PC-3 (cell line): ENCODE results near the gene PLA2G3. TPM values are rescaled to one million over a fixed set of nuclear protein-coding genes. Genes with fewer than 3 reads are reported as not detected.

Source experiments
- ATAC-seq: fragments of 200-7000 bp; cut with Tn5 transposase; 2 replicates; pipeline ENCODE4 v1.9.1; 2020; ENCODE audit warnings: mild to moderate bottlenecking, moderate library complexity
- BruUV-seq: library from RNA; stranded (reverse); fragments of 400-500 nt; replicated peaks from 2 replicates; lab custom pipeline; 2021; lab: Mats Ljungman, UMichigan
- CTCF ChIA-PET: fragments of 300-600 bp; sonication (Branson Sonifier 250); formaldehyde crosslinking; loops from one replicate; lab custom pipeline; 2022; ENCODE audit warnings: antibody characterized with exemption; lab: Charles Lee
- POLR2A ChIA-PET: fragments of 300-600 bp; sonication (Branson Sonifier 250); formaldehyde crosslinking; loops from one replicate; lab custom pipeline; 2022; ENCODE audit warnings: antibody characterized with exemption; ENCODE audit not compliant: unreplicated experiment; lab: Charles Lee
- DNase-seq: peaks from one replicate; pipeline ENCODE4 v3.0.0-alpha.2; 2015
- H2AFZ ChIP-seq: fragments of 300-600 bp; sonication (generic); 2 replicates; pipeline ENCODE4 v1.6.0; 2016; ENCODE audit warnings: antibody characterized with exemption, low read length
- H3F3A ChIP-seq: fragments of 300-600 bp; sonication (generic); one replicate; pipeline ENCODE4 v1.6.0; 2017; ENCODE audit warnings: antibody characterized with exemption, low read length, control low read depth, mild to moderate bottlenecking; ENCODE audit not compliant: unreplicated experiment
- H3K27ac ChIP-seq: fragments of 300-600 bp; sonication (generic); 2 replicates; pipeline ENCODE4 v1.5.1; 2016; ENCODE audit warnings: mild to moderate bottlenecking, low read length
- H3K27me3 ChIP-seq: fragments of 300-600 bp; sonication (generic); 2 replicates; pipeline ENCODE4 v1.6.1; 2016; ENCODE audit warnings: low read length, mixed read lengths
- H3K36me3 ChIP-seq: fragments of 300-600 bp; sonication (generic); 2 replicates; pipeline ENCODE4 v1.6.1; 2016; ENCODE audit warnings: low read depth, mixed run types, low read length, mixed read lengths
- H3K4me1 ChIP-seq: fragments of 300-600 bp; sonication (generic); 2 replicates; pipeline ENCODE4 v1.5.1; 2016; ENCODE audit warnings: low read length; ENCODE audit not compliant: insufficient read depth
- H3K4me2 ChIP-seq: fragments of 300-600 bp; sonication (generic); 2 replicates; pipeline ENCODE4 v1.6.0; 2016; ENCODE audit warnings: low read length
- H3K4me3 ChIP-seq: fragments of 300-600 bp; sonication (generic); 2 replicates; pipeline ENCODE4 v1.5.1; 2016; ENCODE audit warnings: mild to moderate bottlenecking, low read length, mixed read lengths
- H3K79me2 ChIP-seq: fragments of 300-600 bp; sonication (generic); 2 replicates; pipeline ENCODE4 v1.6.1; 2017; ENCODE audit warnings: low read length, mixed read lengths
- H3K9ac ChIP-seq: fragments of 300-600 bp; sonication (generic); 2 replicates; pipeline ENCODE4 v1.6.0; 2016; ENCODE audit warnings: mild to moderate bottlenecking, low read length
- H3K9me2 ChIP-seq: fragments of 300-600 bp; sonication (generic); replicated peaks from 2 replicates; pipeline ENCODE4 v1.6.1; 2016; ENCODE audit warnings: mixed run types, low read length, mixed read lengths
- H3K9me3 ChIP-seq: fragments of 300-600 bp; sonication (generic); 2 replicates; pipeline ENCODE4 v1.6.1; 2016; ENCODE audit warnings: low read length, mixed read lengths
- H4K20me1 ChIP-seq: fragments of 300-600 bp; sonication (generic); 2 replicates; pipeline ENCODE4 v1.6.1; 2016; ENCODE audit warnings: low read length, mixed read lengths
- CTCF ChIP-seq: fragments of 300-600 bp; sonication (generic); conservative IDR thresholded peaks from 2 replicates; pipeline ENCODE4 v1.5.1; 2017; ENCODE audit warnings: antibody characterized with exemption, low read depth, mild to moderate bottlenecking, low read length
- EZH2 ChIP-seq: fragments of 300-600 bp; sonication (generic); IDR thresholded peaks from one replicate; pipeline ENCODE4 v1.6.1; 2017; ENCODE audit warnings: antibody characterized with exemption, mild to moderate bottlenecking, low read length; ENCODE audit not compliant: unreplicated experiment
- EZH2phosphoT487 ChIP-seq: fragments of 300-600 bp; sonication (generic); IDR thresholded peaks from 2 replicates; pipeline ENCODE4 v1.6.1; 2018; ENCODE audit warnings: mild to moderate bottlenecking, antibody characterized with exemption, low read length, borderline replicate concordance
- intact Hi-C: fragments of 100-400 bp; cut with micrococcal nuclease; formaldehyde crosslinking; loops from 2 replicates; pipeline ENCODE4 v1.9.0; 2023
- total RNA-seq: library from RNA; depleted of rRNA; stranded (reverse); fragments of >200 nt; gene quantifications from 2 replicates; pipeline ENCODE4 v1.2.3, GENCODE V29; 2014

PLA2G3 gene
- total RNA-seq, 1 experiment from 2014 or later: not detected

GRCh38 chr22:31089160-31090100 lies 50.9 kb downstream of the PLA2G3 start:
- Histone ChIP-seq H3K27me3 (no peaks in the 10 kb centered on the region), H3K4me1 (peaks cover 9% of the 10 kb centered on the region), H3F3A (no peaks in the 10 kb centered on the region), H3K4me3 (no peak overlapping the region), H3K36me3 (peaks cover 26% of the 10 kb centered on the region), H4K20me1 (peaks cover 7% of the 10 kb centered on the region; the same call in 1 of the 2 replicates), H3K79me2 (peaks cover 25% of the 10 kb centered on the region), H3K9me3 (no peaks in the 10 kb centered on the region), H3K27ac (no peak overlapping the region), H3K4me2 (no peak overlapping the region), H2AFZ (no peak overlapping the region), H3K9me2 (no peaks in the 10 kb centered on the region), H3K9ac (no peak overlapping the region)
- intact Hi-C loops: no loop called here
- CTCF ChIA-PET: interaction anchor here (0.5 kb wide), 1 partner anchor 18 kb away, joined by 5 read pairs; the partner anchor contains the start of gene SELENOM
- POLR2A ChIA-PET: no interaction called here
- ATAC-seq (no peak), DNase-seq (no peak)
- no TSS peak for BruUV-seq
- TF ChIP-seq EZH2 (no peak), CTCF (peak; percentile 64), EZH2phosphoT487 (no peak)

DNA sequence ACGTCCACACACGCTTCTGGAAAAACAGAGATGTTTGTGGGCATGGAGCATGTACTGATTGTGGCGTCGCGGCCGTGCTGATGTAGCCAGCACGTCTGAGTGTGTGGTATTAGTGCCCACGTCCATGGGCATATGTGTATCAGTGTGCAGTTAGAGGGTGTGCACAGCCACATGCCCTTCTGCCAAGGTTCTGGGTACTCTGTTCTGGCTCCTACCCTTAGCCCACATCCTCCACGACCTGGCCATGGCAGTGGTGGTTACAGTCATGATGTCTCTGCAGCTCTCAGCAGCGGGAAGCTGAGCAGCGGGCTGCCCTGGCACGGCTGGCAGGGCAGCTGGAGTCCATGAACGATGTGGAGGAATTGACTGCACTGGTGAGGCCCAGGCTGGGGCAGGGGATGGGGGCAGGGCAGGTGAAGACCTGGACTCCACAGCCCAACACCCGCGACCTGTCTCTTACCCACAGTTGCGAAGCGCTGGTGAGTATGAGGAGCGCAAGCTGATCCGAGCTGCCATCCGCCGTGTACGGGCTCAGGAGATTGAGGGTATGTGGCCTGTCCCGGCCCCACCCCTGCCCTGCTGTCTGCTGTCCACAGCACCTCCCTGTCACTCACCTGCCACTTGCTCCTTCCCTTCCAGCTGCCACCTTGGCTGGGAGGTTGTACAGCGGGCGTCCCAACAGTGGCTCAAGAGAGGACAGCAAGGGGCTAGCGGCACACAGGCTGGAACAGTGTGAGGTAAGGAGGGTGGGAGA lies 51.9 kb downstream of the PLA2G3 start:
- ATAC-seq: no peak
- Histone ChIP-seq H3K9me3 (no peaks in the 10 kb centered on the region), H3K79me2 (peaks cover 35% of the 10 kb centered on the region), H3K27me3 (no peaks in the 10 kb centered on the region), H3K4me1 (peaks cover 19% of the 10 kb centered on the region), H3K4me3 (no peak overlapping the region), H4K20me1 (peaks cover 9% of the 10 kb centered on the region; the same call in 1 of the 2 replicates), H3F3A (no peaks in the 10 kb centered on the region), H3K9ac (no peak overlapping the region), H3K4me2 (no peak overlapping the region), H2AFZ (no peak overlapping the region), H3K36me3 (peaks cover 35% of the 10 kb centered on the region), H3K9me2 (no peaks in the 10 kb centered on the region), H3K27ac (no peak overlapping the region)
- intact Hi-C loops: no loop called here
- no peak for DNase-seq
- ChIA-PET POLR2A (no interaction called here), CTCF (no interaction called here)
- BruUV-seq: no TSS peak
- TF ChIP-seq EZH2 (no peak), CTCF (no peak), EZH2phosphoT487 (no peak)
